OCI-LY3 (cell line): ENCODE data around the gene DDA1.

Source experiments
- H2AFZ ChIP-seq: fragments of 200-600, 300-600 bp; shearing (Covaris generic); 2 replicates; pipeline ENCODE4 v1.6.0; 2014; ENCODE audit warnings: antibody characterized with exemption, low read depth, low read length
- H3K27ac ChIP-seq: fragments of 200-600, 300-600 bp; sonication (generic); 2 replicates; pipeline ENCODE4 v1.5.1; 2014; ENCODE audit warnings: mild to moderate bottlenecking, low read length, moderate library complexity, mixed read lengths
- H3K27me3 ChIP-seq: fragments of 200-600, 300-600 bp; sonication (generic); 2 replicates; pipeline ENCODE4 v1.6.1; 2014; ENCODE audit warnings: low read depth, low read length, mixed read lengths
- H3K36me3 ChIP-seq: fragments of 200-600, 300-600 bp; sonication (generic); replicated peaks from 2 replicates; pipeline ENCODE3; 2014; ENCODE audit warnings: low read depth, low read length, mixed read lengths
- H3K4me1 ChIP-seq: fragments of 300-600, 200-600 bp; sonication (generic); 2 replicates; pipeline ENCODE4 v1.6.1; 2014; ENCODE audit warnings: low read length, mixed read lengths
- H3K4me2 ChIP-seq: fragments of 200-600, 300-600 bp; sonication (generic); 2 replicates; pipeline ENCODE4 v1.6.1; 2014; ENCODE audit warnings: low read length, mixed read lengths
- H3K4me3 ChIP-seq: fragments of 300-600, 200-600 bp; sonication (generic); 2 replicates; pipeline ENCODE4 v1.5.1; 2014; ENCODE audit warnings: antibody characterized with exemption, mild to moderate bottlenecking, low read length, moderate library complexity
- H3K79me2 ChIP-seq: fragments of 300-600, 200-600 bp; shearing (Covaris generic); 2 replicates; pipeline ENCODE4 v1.6.1; 2014; ENCODE audit warnings: mild to moderate bottlenecking, low read length, mixed read lengths
- H3K9ac ChIP-seq: fragments of 300-600, 200-600 bp; shearing (Covaris generic); 2 replicates; pipeline ENCODE4 v1.6.0; 2014; ENCODE audit warnings: mild to moderate bottlenecking, low read length, moderate library complexity
- H3K9me3 ChIP-seq: fragments of 200-600, 300-600 bp; shearing (Covaris generic); 2 replicates; pipeline ENCODE4 v1.6.1; 2014; ENCODE audit warnings: low read length, mixed read lengths; ENCODE audit not compliant: insufficient read depth
- H4K20me1 ChIP-seq: fragments of 200-600, 300-600 bp; sonication (generic); 2 replicates; pipeline ENCODE4 v1.6.1; 2016; ENCODE audit warnings: low read length, mixed read lengths; ENCODE audit not compliant: insufficient read depth
- EZH2phosphoT487 ChIP-seq: fragments of 200-600 bp; shearing (Covaris generic); IDR thresholded peaks from 2 replicates; pipeline ENCODE4 v1.6.1; 2018; ENCODE audit warnings: antibody characterized with exemption, mixed run types, low read depth
- TF ChIP-seq, protein P1 (sequence below): fragments of 200-600, 300-600 bp; sonication (generic); IDR thresholded peaks from 2 replicates; pipeline ENCODE4 v1.5.1; 2014; ENCODE audit warnings: antibody characterized with exemption, low read length, low read depth

DDA1 gene

DNA sequence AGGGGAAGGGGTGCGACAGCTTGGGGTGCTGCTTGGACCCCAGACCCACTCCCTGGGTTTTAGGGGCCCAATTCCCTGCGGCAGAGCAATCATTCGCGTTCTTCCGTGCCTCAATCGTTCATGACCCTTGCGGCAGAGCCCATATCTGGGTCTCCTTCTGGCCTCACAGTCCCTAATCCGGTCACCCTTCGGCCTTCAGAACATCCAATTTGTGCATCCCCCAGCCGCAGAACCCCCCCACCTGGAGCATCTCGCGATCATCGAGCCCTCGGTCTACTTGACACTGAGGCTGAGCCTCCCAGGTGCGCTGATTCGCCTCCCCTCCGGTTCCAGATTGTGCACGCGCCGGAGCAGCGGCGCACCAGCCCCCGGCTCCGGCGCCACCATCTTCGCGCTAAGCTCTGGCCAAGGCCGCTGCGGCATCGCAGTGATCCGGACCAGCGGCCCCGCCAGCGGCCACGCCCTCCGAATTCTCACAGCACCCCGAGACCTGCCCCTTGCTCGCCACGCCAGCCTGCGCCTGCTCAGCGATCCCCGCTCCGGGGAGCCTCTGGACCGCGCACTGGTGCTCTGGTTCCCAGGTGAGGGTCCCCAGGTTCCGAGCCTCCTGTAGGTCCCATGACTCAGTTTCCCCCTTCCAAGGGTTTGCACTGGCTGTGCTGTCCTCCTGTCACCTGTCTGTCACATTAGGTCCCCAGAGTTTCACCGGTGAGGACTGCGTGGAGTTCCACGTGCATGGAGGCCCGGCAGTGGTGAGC is 28.5 kb downstream of the DDA1 start:
- Histone ChIP-seq H3K4me2 (peak overlapping the region; percentile 95), H4K20me1 (no peaks in the 10 kb centered on the region), H2AFZ (peak overlapping the region; percentile 40), H3K79me2 (peaks cover 15% of the 10 kb centered on the region), H3K4me1 (peaks cover 24% of the 10 kb centered on the region), H3K9me3 (no peaks in the 10 kb centered on the region), H3K36me3 (peaks cover 22% of the 10 kb centered on the region), H3K27ac (peak overlapping the region; percentile 40), H3K9ac (peak overlapping the region; percentile 77), H3K27me3 (no peaks in the 10 kb centered on the region), H3K4me3 (peak overlapping the region; percentile 78)
- no peak for TF ChIP-seq EZH2phosphoT487
- TF ChIP-seq, protein P1, sequence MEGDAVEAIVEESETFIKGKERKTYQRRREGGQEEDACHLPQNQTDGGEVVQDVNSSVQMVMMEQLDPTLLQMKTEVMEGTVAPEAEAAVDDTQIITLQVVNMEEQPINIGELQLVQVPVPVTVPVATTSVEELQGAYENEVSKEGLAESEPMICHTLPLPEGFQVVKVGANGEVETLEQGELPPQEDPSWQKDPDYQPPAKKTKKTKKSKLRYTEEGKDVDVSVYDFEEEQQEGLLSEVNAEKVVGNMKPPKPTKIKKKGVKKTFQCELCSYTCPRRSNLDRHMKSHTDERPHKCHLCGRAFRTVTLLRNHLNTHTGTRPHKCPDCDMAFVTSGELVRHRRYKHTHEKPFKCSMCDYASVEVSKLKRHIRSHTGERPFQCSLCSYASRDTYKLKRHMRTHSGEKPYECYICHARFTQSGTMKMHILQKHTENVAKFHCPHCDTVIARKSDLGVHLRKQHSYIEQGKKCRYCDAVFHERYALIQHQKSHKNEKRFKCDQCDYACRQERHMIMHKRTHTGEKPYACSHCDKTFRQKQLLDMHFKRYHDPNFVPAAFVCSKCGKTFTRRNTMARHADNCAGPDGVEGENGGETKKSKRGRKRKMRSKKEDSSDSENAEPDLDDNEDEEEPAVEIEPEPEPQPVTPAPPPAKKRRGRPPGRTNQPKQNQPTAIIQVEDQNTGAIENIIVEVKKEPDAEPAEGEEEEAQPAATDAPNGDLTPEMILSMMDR, result no peak

- H3K9me3 ChIP-seq, result no peaks in the 10 kb centered on the region
- H3K36me3 ChIP-seq, result peaks cover 18% of the 10 kb centered on the region
- no peaks in the 10 kb centered on the region for H4K20me1 ChIP-seq
- peak overlapping the region; percentile 77 for H3K9ac ChIP-seq
- no peak overlapping the region for H2AFZ ChIP-seq
- H3K27ac ChIP-seq, result no peak overlapping the region
- H3K4me1 ChIP-seq, result peaks cover 24% of the 10 kb centered on the region
- H3K4me3 ChIP-seq, result peak overlapping the region; percentile 78
- peaks cover 15% of the 10 kb centered on the region for H3K79me2 ChIP-seq
- H3K4me2 ChIP-seq, result peak overlapping the region; percentile 95
- no peaks in the 10 kb centered on the region for H3K27me3 ChIP-seq
- no peak for TF ChIP-seq EZH2phosphoT487
- TF ChIP-seq, protein P1, result no peak
These were observed 29.2 kb downstream of the DDA1 start for GRCh38 chr19:17338433-17339078.

DNA sequence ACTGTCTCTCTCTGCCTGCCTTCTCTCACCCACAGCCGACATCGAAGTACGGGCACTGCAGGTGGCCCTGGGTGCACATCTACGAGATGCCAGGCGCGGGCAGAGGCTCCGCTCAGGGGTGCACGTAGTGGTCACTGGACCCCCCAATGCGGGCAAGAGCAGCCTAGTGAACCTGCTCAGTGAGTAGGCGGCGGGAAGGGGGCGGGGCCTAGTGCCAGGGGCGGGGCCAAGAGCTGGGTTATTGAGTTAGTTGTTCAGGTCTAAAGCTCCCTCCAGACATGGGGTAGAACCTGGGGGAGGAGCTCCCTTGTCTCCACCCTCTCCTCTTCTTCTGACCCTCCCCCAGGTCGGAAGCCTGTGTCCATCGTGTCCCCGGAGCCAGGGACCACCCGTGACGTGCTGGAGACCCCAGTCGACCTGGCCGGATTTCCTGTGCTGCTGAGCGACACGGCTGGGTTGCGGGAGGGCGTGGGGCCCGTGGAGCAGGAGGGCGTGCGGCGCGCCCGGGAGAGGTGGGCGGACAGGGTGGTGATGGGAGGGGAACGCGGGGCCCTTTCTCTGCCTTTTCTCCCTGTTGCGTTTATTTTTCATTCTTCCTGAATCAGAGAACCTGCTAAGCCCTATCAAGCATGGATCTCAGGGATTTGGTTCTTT is 29.9 kb downstream of the DDA1 start:
- no peaks in the 10 kb centered on the region for H3K27me3 ChIP-seq
- no peaks in the 10 kb centered on the region for H3K9me3 ChIP-seq
- no peak overlapping the region for H2AFZ ChIP-seq
- peaks cover 18% of the 10 kb centered on the region for H3K4me1 ChIP-seq
- no peak overlapping the region for H3K27ac ChIP-seq
- TF ChIP-seq EZH2phosphoT487, result no peak
- TF ChIP-seq, protein P1, result no peak
- peaks cover 20% of the 10 kb centered on the region for H3K36me3 ChIP-seq
- H3K4me2 ChIP-seq, result peak overlapping the region; percentile 95; the same call in 1 of the 2 replicates
- H4K20me1 ChIP-seq, result no peaks in the 10 kb centered on the region
- H3K9ac ChIP-seq, result no peak overlapping the region
- H3K79me2 ChIP-seq, result peaks cover 15% of the 10 kb centered on the region
- H3K4me3 ChIP-seq, result no peak overlapping the region

- Histone ChIP-seq H2AFZ (no peak overlapping the region), H3K36me3 (peaks cover 20% of the 10 kb centered on the region), H3K27ac (no peak overlapping the region), H3K4me3 (no peak overlapping the region), H4K20me1 (no peaks in the 10 kb centered on the region), H3K4me2 (no peak overlapping the region), H3K9me3 (no peaks in the 10 kb centered on the region), H3K79me2 (peaks cover 15% of the 10 kb centered on the region), H3K9ac (no peak overlapping the region), H3K27me3 (no peaks in the 10 kb centered on the region), H3K4me1 (peaks cover 14% of the 10 kb centered on the region)
- no peak for TF ChIP-seq EZH2phosphoT487
- TF ChIP-seq, protein P1, result no peak
These were observed 31.0 kb downstream of the DDA1 start for GRCh38 chr19:17340302-17340870.
